ENCODE measurements around the gene PIK3R6.

PIK3R6 gene

DNA sequence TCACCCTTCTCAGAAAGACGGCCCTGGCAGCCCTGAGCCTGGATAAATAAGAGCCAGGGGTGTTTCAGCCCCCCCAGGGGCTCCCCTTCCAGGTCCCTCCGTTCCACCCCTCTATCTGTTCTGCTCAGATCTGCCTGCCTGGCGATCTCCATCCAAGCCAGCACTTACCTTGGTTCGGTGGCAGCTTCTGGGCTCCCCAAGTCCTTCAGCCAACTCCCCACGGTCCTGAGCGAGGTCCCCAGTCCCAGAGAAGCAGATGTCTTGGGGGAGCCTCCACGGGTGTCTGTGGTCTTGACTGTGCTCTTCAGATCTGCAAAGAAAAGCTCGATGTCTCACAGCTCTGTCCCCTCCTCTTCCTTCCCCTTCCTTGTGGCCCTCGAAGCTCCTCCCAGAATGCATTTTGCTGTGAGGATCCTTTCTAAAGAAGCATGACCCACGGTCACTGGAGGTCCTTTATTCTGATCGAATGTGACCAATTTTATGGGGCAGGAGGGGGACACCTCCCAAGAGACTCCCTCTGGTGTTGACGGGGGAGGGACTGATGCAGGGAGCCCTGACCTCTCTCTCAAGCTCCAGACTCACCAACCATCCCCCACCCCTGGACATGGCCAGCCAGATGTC lies at the start of gene PIK3R6:
PIK3R6 (minus strand) TSS at position 314 of the 621 bp plus-strand sequence. CDS start 17,880 bp downstream, outside the sequence.
- DNase-seq: no peak

DNA sequence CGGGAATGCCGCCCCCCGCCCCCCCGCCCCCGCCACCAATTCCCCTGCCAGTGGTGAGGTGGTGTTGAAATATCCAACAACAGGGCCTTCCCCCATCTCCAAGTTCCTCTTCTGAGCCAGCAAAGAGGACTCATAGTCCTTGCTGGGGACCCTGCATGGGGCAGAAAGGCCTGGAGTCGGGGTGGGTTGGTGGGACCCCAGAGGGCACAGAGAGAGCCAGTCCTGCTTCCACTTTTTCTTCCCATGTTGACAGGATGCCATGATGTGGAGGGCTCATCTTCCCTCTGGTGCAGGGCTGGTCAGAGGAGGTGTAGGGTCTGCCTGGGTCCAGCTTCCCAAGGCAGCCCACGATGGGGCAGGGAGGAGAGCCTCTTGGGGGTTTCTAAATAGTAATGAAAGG lies 49.0 kb upstream of the PIK3R6 start:
- DNase-seq: no peak

GRCh38 chr17:8914554-8914953 lies 47.1 kb upstream of the PIK3R6 start:
- DNase-seq: no peak

DNA sequence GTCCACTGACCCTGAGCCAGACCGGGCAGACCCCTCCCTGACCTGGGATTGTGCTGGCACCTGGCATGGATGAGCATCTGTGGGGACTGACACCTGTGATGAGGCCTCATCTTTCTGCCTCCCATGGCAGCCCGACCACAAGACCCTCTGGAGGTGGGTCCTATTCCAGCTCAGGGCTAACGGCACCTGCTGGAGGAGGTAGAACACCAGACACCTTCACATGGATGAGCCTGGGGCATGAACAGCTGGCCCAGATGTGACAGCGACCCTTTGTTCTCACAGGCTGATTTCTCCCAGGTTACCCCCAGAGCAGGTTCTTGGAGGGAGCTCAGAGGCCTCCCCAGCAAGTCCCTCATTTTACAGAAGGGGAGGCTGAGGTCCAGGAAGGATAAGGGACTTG lies 46.4 kb upstream of the PIK3R6 start:
- no peak for DNase-seq

DNA sequence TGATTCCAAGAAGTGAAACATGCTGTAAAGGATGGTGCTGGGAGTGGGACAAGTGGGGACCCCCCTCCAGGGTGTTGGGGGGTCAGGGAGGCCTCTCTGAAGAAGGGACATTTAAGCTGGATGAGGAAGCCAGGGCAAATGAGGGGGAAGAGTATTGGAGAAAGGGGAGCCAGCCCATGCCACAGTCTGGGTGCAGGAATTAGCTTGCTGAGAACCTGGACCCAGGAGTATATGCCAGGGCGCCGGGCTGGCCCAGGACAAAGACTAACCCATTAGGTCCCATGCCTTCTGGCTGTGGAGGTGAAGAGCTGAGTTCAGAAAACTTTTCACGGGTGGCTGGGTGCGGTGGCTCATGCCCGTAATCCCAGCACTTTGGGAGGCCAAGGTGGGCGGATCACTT lies 45.6 kb upstream of the PIK3R6 start:
- DNase-seq: no peak

- DNase-seq: no peak
Measured at GRCh38 chr17:8912084-8912981, 44.9 kb upstream of the PIK3R6 start.

DNA sequence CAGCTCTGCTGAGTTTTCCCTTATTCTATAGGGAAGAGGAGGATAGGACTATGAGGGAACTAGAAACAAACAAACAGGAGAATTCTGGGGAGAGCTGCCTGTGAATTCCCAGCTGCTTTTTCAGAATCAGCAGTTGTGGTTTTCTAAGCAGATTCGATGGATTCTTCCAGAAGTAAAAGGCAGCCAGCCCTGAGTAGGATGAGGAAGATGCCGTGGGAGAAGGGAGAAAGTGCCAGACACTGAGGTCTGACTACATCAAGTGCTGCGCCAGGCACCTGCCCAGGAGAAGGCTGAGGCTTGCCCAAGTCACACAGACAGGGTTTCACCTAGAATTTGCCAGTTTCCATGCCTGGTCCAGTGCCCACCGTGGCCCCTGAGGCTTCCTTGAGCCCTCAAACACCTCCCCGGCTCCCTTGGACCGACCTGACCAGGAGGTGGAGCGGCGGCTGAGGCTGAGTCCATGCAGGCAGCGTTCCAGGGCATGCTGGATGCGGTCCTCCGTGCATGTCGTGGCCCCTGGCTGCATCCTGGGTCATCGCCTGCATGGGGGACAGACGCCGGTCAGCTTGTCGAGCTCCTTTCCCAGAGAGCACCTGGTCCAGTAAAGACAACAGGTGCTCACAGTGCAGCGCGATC lies 43.6 kb upstream of the PIK3R6 start:
- DNase-seq: no peak

DNA sequence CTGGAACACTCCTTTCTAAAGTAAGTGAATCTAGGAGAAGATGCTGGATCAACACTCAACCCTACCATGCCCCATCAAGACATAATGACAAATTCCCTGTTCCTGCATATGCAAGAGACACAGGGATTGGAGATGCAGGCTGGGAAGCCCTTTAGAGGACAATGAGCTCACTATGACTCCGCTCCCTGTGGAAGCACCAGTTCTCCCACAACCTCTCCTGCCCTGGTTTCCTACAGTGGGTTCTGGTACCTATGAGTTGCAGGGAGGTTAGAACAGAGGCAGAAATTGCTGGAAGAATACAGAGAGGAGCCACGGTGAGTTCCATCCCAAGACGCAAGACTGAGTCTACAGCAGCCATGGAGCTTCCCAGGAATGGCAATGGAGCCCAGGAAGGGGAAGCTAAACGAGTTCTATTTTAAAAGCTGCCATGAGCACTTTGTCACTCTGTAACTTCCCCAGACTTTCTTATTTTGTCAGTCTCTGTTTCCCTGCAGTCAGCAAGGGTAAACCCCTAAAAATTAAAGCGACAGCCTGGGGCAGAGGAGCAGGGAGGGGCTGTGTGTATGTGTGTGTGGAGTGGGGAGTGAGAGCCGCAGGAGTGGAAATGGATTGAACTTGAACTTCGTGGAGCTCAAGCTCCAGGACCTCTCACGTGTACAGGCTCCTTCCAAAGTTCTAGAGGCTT lies 42.3 kb upstream of the PIK3R6 start:
- no peak for DNase-seq

DNA sequence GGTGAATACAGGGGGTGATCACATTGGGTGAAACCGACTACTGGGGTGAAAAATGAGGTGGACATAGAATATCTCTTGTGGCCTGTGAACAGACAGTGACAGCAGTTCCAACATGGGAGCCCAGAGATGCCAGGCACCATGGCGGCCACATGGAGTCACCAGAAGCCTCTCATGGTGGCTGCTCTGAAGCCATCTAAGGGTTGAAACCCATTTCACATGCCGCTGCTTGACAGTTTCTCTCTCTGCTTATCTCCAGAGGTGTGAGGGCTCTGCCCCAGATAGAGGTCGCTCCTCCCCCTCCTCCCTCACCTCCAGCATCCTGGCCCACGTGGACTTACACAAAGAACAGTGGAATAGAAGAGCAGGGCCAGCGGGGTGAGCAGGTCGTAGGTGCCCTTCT lies 37.9 kb upstream of the PIK3R6 start:
- DNase-seq: no peak

- no peak for DNase-seq
Measured at GRCh38 chr17:8904686-8905085, 37.2 kb upstream of the PIK3R6 start.

- DNase-seq: no peak
Measured at GRCh38 chr17:8904201-8904600, 36.7 kb upstream of the PIK3R6 start.

- no peak for DNase-seq
Measured at GRCh38 chr17:8900626-8901585, 33.4 kb upstream of the PIK3R6 start.

GRCh38 chr17:8900207-8900606 lies 32.7 kb upstream of the PIK3R6 start:
- no peak for DNase-seq

- DNase-seq: no peak
Measured at GRCh38 chr17:8898636-8899035, 31.2 kb upstream of the PIK3R6 start.

DNA sequence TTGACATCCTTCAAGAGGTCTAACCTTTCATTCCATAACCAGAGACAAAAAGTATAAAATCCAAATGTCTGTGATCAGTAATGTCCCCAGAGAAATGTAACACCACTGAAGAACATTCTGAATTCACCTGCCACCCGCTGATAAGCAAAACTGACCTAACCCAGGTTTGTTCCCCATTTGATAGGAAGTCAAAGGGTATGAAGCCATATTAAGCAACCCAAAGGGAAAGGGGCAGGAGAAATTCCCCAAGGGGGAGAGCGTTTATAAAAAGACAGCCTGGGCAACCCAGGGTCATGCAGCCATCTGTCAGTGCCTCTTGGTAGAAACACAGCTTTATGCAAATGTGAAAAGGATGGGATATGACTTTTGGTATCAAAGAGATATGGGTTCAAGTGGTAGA lies 30.7 kb upstream of the PIK3R6 start:
- DNase-seq: no peak

- DNase-seq: no peak
Measured at GRCh38 chr17:8896641-8897635, 29.5 kb upstream of the PIK3R6 start.

DNA sequence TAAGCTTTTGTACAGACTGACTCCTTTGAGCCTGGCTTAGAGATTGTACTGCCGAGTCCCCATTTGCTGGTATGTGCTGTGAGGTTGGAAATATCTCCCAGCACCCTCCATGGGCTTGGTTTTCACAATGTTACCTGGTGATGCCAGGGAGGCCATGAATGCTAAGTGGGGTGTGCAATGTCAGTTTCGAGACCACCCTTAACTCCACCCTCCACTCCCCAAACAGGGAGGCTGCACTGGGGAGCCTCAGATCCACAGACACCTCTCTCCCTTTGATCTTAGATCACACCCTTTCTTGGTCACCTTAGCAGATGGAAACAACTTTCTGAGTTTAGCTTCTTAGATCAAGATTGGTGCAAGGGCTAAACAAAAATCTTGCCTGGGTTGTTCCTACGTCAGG lies 28.6 kb upstream of the PIK3R6 start:
- DNase-seq: no peak

DNA sequence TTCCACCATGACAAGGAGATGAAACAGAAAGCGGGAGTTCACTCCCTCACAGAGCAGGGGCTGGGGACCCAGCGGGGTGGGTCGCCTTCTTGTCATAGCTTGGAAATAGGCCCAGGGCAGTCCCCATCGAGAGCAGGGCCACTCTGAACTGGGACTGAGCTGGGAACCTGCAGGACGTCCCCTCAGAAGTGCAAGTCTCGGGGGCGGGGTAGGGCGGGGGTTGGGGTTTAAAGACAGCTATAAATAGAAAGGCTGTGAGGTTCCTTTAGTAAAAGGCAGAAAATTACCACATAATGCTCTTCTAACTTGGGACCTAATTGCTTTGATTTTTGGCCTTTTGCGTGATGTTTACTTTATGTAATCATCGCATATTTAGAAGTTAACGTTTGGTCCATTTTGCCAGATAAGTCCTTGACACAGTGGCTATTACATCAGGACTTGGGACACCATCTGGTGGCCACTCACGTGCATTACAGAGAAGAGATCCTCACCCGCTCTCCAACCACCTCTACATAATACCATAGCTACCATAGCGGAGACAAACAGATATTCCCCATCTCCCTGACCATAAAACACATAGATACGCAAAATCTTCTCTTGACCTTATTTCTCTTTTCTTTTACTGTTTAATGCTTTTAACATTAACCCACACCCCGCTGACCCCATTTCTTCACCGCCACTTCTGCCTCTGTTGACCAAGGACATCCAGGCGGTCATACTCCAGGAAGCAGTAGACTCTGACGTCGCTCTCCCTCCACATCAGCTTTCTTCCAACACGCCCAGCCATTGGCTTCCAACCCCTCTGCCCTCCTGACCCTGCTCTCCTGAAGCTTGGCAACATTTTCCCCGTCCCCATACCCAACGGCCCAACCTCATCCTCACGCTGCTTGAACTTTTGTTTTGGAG lies 27.5 kb upstream of the PIK3R6 start:
- DNase-seq: no peak

- no peak for DNase-seq
Measured at GRCh38 chr17:8894202-8894671, 26.8 kb upstream of the PIK3R6 start.

Measured in NCI-H187 treated with DMSO at 0.1 percent for 48 hours (cell line).